ENCODE data around the gene MDH2. TPM values are rescaled to one million over a fixed set of nuclear protein-coding genes. Genes with fewer than 3 reads are reported as not detected.
"Not testable (repeated sequence)": the region's sequence is repeated elsewhere in the genome, so short reads cannot be mapped to it uniquely, and the experiment has no call there.

Gene MDH2
- total RNA-seq, 1 donor from 2014 or later, result 107 TPM

- no peaks in the 10 kb centered on the region for H3K36me3 ChIP-seq
- ATAC-seq, result peak in 1 of 2 donors; percentile 29
- intact Hi-C loops (cut with DNase I), result no loop called here
Measured at GRCh38 chr7:76089865-76090475, 42.1 kb downstream of the MDH2 start.

DNA sequence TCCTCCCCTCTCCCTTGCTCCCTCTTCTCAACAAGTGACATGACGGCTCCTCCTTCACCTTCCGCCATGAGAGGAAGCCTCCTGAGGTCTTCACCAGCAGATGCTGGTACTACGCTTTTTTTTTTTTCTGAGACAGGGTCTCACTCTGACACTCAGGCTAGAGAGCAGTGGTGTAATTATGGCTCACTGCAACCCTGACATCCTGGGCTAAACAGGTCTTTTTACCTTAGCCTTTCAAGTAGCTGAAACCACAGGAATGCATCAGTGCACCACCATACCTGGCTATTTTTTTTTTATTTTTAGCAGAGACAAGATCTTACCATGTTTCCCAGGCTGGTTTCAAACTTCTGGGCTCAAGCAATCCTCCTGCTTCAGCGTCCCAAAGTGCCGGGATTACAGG, 43.6 kb downstream of the MDH2 start:
- Histone ChIP-seq H3K36me3 (no peaks in the 10 kb centered on the region), H3K27ac (no peak overlapping the region)
- TF ChIP-seq CTCF (IDR thresholded peaks at IDR 0.05), result no peak

More at GRCh38 chr7:76089865-76090475, 42.1 kb downstream of the MDH2 start:
- H3K27ac ChIP-seq, result no peak overlapping the region
- TF ChIP-seq CTCF (IDR thresholded peaks at IDR 0.05), result no peak
- no peak for DNase-seq
- H3K9me3 ChIP-seq, result no peaks in the 10 kb centered on the region
- H3K27me3 ChIP-seq (ENCODE audit: low read depth), result no peaks in the 10 kb centered on the region
- H3K4me3 ChIP-seq, result no peak overlapping the region
- H3K4me1 ChIP-seq, result no peaks in the 10 kb centered on the region

GRCh38 chr7:76093531-76093930, 45.6 kb downstream of the MDH2 start:
- H3K4me3 ChIP-seq; DNase-seq; H3K9me3 ChIP-seq; intact Hi-C loops (cut with DNase I); H3K4me1 ChIP-seq; H3K27ac ChIP-seq; H3K36me3 ChIP-seq; H3K27me3 ChIP-seq (ENCODE audit: low read depth); ATAC-seq: not testable (repeated sequence)

More for the DNA sequence above, 43.6 kb downstream of the MDH2 start:
- no peak overlapping the region for H3K4me3 ChIP-seq
- H3K27me3 ChIP-seq (ENCODE audit: low read depth), result no peaks in the 10 kb centered on the region
- H3K9me3 ChIP-seq, result no peaks in the 10 kb centered on the region
- H3K4me1 ChIP-seq, result no peaks in the 10 kb centered on the region
- intact Hi-C loops (cut with DNase I), result no loop called here
- ATAC-seq (no peak), DNase-seq (no peak)

- ATAC-seq, result not testable (repeated sequence)
Measured at GRCh38 chr7:76094326-76094725, 46.4 kb downstream of the MDH2 start.

DNA sequence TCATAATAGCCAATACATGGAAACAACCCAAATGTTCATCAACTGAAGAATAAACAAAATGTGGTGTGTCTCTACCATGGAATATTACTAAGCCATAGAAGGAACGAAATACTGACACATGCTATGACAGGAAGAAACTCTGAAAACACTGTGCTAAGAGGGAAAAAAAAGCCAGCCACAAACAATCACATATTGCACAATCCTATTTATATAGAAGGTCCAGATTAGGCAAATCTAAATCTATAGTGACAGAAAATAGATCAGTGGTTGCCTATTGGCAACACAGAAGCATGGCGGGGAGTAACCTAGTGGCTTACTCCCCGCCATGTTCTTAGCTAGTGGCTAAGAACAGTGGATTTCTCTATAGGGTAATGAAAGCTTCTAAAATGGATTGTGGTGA, 48.0 kb downstream of the MDH2 start:
- DNase-seq (no peak), ATAC-seq (no peak)
- Histone ChIP-seq H3K9me3 (no peaks in the 10 kb centered on the region), H3K4me1 (no peaks in the 10 kb centered on the region), H3K27me3 (ENCODE audit: low read depth) (no peaks in the 10 kb centered on the region), H3K36me3 (no peaks in the 10 kb centered on the region), H3K27ac (no peak overlapping the region), H3K4me3 (no peak overlapping the region)
- intact Hi-C loops (cut with DNase I), result no loop called here
- no peak for TF ChIP-seq CTCF (IDR thresholded peaks at IDR 0.05)

More at GRCh38 chr7:76094326-76094725, 46.4 kb downstream of the MDH2 start:
- intact Hi-C loops (cut with DNase I); H3K9me3 ChIP-seq; H3K27me3 ChIP-seq (ENCODE audit: low read depth); H3K27ac ChIP-seq; H3K36me3 ChIP-seq; DNase-seq; H3K4me1 ChIP-seq; H3K4me3 ChIP-seq: not testable (repeated sequence)

GRCh38 chr7:76101693-76102437, 54.0 kb downstream of the MDH2 start:
- H3K9me3 ChIP-seq; DNase-seq; H3K4me1 ChIP-seq; H3K4me3 ChIP-seq; H3K27me3 ChIP-seq (ENCODE audit: low read depth); H3K27ac ChIP-seq; H3K36me3 ChIP-seq; intact Hi-C loops (cut with DNase I); ATAC-seq: not testable (repeated sequence)

- H3K4me1 ChIP-seq; H3K4me3 ChIP-seq; ATAC-seq; H3K27me3 ChIP-seq (ENCODE audit: low read depth); H3K36me3 ChIP-seq; H3K27ac ChIP-seq; DNase-seq; H3K9me3 ChIP-seq; intact Hi-C loops (cut with DNase I): not testable (repeated sequence)
Measured at GRCh38 chr7:76103788-76104187, 55.9 kb downstream of the MDH2 start.

DNA sequence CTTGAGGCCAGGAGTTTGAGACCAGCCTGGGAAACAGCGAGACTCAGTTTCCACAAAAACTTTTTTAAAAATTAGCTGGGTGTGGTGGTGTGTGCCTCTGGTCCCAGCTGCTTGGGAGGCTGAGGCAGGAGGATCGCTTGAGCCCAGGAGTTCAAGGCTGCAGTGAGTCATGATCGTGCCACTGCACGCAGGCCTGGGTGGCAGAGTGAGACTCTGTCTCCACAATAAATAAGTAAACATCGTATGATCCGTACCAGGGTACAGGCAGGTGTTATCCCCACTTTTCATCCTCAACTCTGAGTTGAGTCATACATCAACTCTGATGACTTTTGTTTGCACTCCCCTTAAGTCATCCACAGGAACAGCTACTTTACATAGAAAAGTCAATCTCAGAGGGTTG, 58.2 kb downstream of the MDH2 start:
- not testable (repeated sequence) for H3K4me3 ChIP-seq; ATAC-seq; H3K27me3 ChIP-seq (ENCODE audit: low read depth)

More for the DNA sequence above, 58.2 kb downstream of the MDH2 start:
- DNase-seq; H3K36me3 ChIP-seq; H3K9me3 ChIP-seq; H3K27ac ChIP-seq; H3K4me1 ChIP-seq; intact Hi-C loops (cut with DNase I): not testable (repeated sequence)

All from lower lobe of right lung (tissue), 2 donors.